ENCODE data around the gene CALHM2.
A peak's percentile ranks its signal among the peaks of the same experiment; 100 is the strongest.

The CALHM2 gene

DNA sequence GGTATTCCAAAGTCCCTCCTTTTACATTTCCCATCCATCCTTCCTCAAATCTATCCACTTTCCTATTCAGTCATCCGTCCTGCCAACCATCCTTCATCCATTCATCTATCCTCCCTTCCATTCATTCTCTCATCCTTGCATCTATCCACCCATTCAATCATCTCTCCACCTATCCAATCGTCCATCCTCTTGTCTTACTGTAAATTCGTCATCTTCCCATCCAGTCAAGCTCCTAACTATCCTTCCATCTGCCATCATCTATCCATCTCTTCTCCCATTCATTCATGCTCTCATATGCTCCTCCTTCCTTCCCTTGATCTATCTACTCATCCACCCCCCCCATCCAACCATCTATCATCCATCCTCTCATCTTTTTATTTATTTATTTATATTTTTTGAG lies 21.9 kb upstream of the CALHM2 start:
- no peak overlapping the region for H3K9ac ChIP-seq (ENCODE audit: low read length)
- H3K4me1 ChIP-seq (ENCODE audit: control insufficient read depth in 1 of 2, insufficient read depth in 2 of 2, low read length in 2 of 2), result peaks cover 1 to 2% of the 10 kb centered on the region in 2 experiments
- H2BK5ac ChIP-seq (ENCODE audit: low read depth, low read length, poor library complexity), result no peak overlapping the region
- no peak overlapping the region for H2BK12ac ChIP-seq (ENCODE audit: low read length)
- no peak overlapping the region for H4K12ac ChIP-seq (ENCODE audit: low read depth, low read length)
- H3K79me1 ChIP-seq (ENCODE audit: low read length), result no peaks in the 10 kb centered on the region
- no peak overlapping the region for H4K91ac ChIP-seq (ENCODE audit: low read depth, low read length)
- no peaks in the 10 kb centered on the region for H3K36me3 ChIP-seq (ENCODE audit: control insufficient read depth in 1 of 2, insufficient read depth in 2 of 2, low read length in 2 of 2)
- no peak overlapping the region for H3K27ac ChIP-seq (ENCODE audit: low read depth, low read length)
- no peak overlapping the region for H3K4me3 ChIP-seq (ENCODE audit: low read depth, low read length)
- H3K4ac ChIP-seq (ENCODE audit: low read depth, low read length), result no peak overlapping the region
- H3K9me3 ChIP-seq (ENCODE audit: insufficient read depth, low read depth, low read length), result no peaks in the 10 kb centered on the region
- no peak for DNase-seq
- no peak overlapping the region for H3K14ac ChIP-seq (ENCODE audit: low read length)
- no peak overlapping the region for H2BK120ac ChIP-seq (ENCODE audit: insufficient read depth, low read length, poor library complexity)
- H2AK5ac ChIP-seq (ENCODE audit: low read length), result no peak overlapping the region
- 100% methylated on average over 3 of the region's 3 CpGs for WGBS (ENCODE audit: extremely low coverage, insufficient coverage, insufficient read length)
- no peak overlapping the region for H2AFZ ChIP-seq (ENCODE audit: insufficient read depth, low read length, poor library complexity)
- H3K79me2 ChIP-seq (ENCODE audit: control insufficient read depth, insufficient read depth, low read length, poor library complexity), result no peaks in the 10 kb centered on the region
- H4K8ac ChIP-seq (ENCODE audit: low read depth, low read length), result no peak overlapping the region
- no peaks in the 10 kb centered on the region for H3K27me3 ChIP-seq (ENCODE audit: insufficient read depth, low read length)
- no peak overlapping the region for H3K23ac ChIP-seq (ENCODE audit: low read length)
- no peak overlapping the region for H3K4me2 ChIP-seq (ENCODE audit: low read length)
- H3K18ac ChIP-seq (ENCODE audit: low read length), result no peak overlapping the region

DNA sequence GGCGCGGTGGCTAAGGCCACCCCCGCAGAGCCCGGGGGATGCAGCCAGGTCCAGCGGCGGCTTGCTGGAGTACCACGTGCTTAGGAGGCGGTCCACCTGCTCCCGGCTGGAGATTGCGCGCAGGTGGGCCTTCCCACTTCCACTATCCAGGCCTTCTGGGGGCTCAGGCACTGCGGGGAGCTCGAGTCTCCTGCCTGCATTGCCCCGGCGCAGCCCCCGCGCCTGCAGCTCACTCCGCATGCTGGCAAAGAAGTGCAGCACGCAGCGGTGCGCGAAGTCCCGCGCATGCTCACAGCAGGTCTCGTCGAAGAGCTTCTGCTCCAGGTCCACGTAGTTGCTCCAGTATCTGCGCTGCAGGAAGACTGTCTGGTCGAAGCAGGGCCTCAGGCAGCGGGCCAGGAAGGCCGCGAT lies 21.1 kb upstream of the CALHM2 start:
- Histone ChIP-seq H3K23ac (ENCODE audit: low read length) (no peak overlapping the region), H3K4ac (ENCODE audit: low read depth, low read length) (no peak overlapping the region), H3K18ac (ENCODE audit: low read length) (no peak overlapping the region), H3K36me3 (ENCODE audit: control insufficient read depth in 1 of 2, insufficient read depth in 2 of 2, low read length in 2 of 2) (no peaks in the 10 kb centered on the region), H4K91ac (ENCODE audit: low read depth, low read length) (no peak overlapping the region), H3K27me3 (ENCODE audit: insufficient read depth, low read length) (no peaks in the 10 kb centered on the region), H2BK5ac (ENCODE audit: low read depth, low read length, poor library complexity) (no peak overlapping the region), H2BK120ac (ENCODE audit: insufficient read depth, low read length, poor library complexity) (no peak overlapping the region), H4K8ac (ENCODE audit: low read depth, low read length) (no peak overlapping the region), H3K79me2 (ENCODE audit: control insufficient read depth, insufficient read depth, low read length, poor library complexity) (no peaks in the 10 kb centered on the region), H3K79me1 (ENCODE audit: low read length) (no peaks in the 10 kb centered on the region), H2BK12ac (ENCODE audit: low read length) (no peak overlapping the region), H3K14ac (ENCODE audit: low read length) (no peak overlapping the region), H3K27ac (ENCODE audit: low read depth, low read length) (no peak overlapping the region), H4K12ac (ENCODE audit: low read depth, low read length) (no peak overlapping the region), H3K4me3 (ENCODE audit: low read depth, low read length) (no peak overlapping the region), H3K4me2 (ENCODE audit: low read length) (no peak overlapping the region), H2AK5ac (ENCODE audit: low read length) (no peak overlapping the region), H3K4me1 (ENCODE audit: control insufficient read depth in 1 of 2, insufficient read depth in 2 of 2, low read length in 2 of 2) (no peaks in the 10 kb centered on the region), H3K9ac (ENCODE audit: low read length) (no peak overlapping the region), H3K9me3 (ENCODE audit: insufficient read depth, low read depth, low read length) (peaks cover under 1% of the 10 kb centered on the region), H2AFZ (ENCODE audit: insufficient read depth, low read length, poor library complexity) (no peak overlapping the region)
- WGBS (ENCODE audit: extremely low coverage, insufficient coverage, insufficient read length), result no CpG with 5 or more reads among the region's 32 CpGs
- DNase-seq, result peak; percentile 61 to 73

DNA sequence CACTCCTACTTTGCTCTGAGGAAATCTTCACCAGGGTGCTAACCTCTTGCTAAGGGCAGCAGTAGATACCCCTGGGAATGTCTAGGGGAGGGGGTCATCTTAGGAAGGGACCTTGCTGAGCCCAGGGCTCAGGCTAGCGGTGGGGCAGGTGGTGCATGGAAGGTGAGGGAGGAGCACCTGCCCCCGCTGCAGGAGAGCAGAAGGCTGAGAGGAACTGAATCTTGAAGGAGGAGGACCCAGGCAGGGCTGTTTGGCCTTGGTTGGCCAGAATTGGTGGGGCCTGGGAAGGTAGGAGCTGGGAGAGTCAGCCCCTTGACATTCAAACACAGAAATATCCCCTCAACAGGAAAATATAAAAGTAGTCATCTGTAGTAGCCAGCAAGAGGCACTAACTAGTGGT lies 19.8 kb upstream of the CALHM2 start:
- Histone ChIP-seq H4K91ac (ENCODE audit: low read depth, low read length) (no peak overlapping the region), H3K79me2 (ENCODE audit: control insufficient read depth, insufficient read depth, low read length, poor library complexity) (no peaks in the 10 kb centered on the region), H3K27ac (ENCODE audit: low read depth, low read length) (no peak overlapping the region), H3K9ac (ENCODE audit: low read length) (no peak overlapping the region), H3K4me1 (ENCODE audit: control insufficient read depth in 1 of 2, insufficient read depth in 2 of 2, low read length in 2 of 2) (no peaks in the 10 kb centered on the region), H3K23ac (ENCODE audit: low read length) (peak overlapping the region; percentile 55), H2BK5ac (ENCODE audit: low read depth, low read length, poor library complexity) (no peak overlapping the region), H3K4ac (ENCODE audit: low read depth, low read length) (no peak overlapping the region), H2BK120ac (ENCODE audit: insufficient read depth, low read length, poor library complexity) (no peak overlapping the region), H3K27me3 (ENCODE audit: insufficient read depth, low read length) (no peaks in the 10 kb centered on the region), H2BK12ac (ENCODE audit: low read length) (no peak overlapping the region), H3K36me3 (ENCODE audit: control insufficient read depth in 1 of 2, insufficient read depth in 2 of 2, low read length in 2 of 2) (no peaks in the 10 kb centered on the region), H4K8ac (ENCODE audit: low read depth, low read length) (no peak overlapping the region), H3K4me3 (ENCODE audit: low read depth, low read length) (no peak overlapping the region), H3K18ac (ENCODE audit: low read length) (no peak overlapping the region), H3K79me1 (ENCODE audit: low read length) (no peaks in the 10 kb centered on the region), H3K4me2 (ENCODE audit: low read length) (no peak overlapping the region), H4K12ac (ENCODE audit: low read depth, low read length) (no peak overlapping the region), H3K14ac (ENCODE audit: low read length) (no peak overlapping the region), H2AFZ (ENCODE audit: insufficient read depth, low read length, poor library complexity) (no peak overlapping the region), H2AK5ac (ENCODE audit: low read length) (no peak overlapping the region), H3K9me3 (ENCODE audit: insufficient read depth, low read depth, low read length) (peaks cover 2% of the 10 kb centered on the region)
- no peak for DNase-seq
- no CpG with 5 or more reads among the region's 2 CpGs for WGBS (ENCODE audit: extremely low coverage, insufficient coverage, insufficient read length)

DNA sequence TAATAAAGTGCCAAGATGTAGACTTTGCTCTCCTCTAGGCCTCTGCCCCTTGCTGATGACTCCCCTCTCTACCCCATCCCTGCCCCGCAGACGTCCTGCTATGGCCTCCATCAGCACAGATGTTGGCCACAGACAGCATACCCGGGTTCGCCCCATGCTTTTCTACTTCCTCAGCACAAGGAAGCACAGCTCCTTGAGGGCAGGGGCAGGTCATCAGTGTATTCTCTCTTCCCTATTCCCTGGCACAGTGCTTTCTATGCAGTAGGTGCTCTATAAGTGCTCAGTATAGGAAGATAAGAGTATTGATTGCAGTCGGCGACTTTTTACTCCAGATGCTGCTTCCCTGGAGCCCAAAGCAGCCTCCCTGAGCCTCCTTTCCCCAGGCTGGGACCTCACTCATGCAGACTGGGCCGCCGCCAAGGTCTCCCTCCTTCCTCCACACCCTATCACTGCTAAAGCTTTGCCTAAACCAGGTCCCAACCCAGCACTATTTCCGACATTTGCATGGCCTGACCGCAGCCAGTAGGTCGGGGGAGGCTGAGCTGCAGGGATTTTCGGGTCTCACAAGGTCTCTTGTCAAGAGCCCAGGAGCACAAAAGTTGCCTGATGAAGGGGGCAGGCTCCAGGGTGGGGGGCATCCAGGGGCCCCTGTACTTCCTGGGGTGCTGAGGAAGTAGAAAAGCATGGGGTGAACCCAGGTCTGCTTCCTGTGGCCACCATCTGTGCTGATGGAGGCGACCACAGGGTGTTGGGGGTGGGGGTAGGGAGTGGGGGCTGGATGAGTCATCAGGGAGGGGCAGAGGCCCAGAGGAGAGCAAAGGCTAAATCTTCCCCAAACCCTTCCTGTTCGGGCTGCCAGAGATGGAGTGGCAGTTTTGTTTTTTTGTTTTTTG lies 18.8 kb upstream of the CALHM2 start:
- H3K14ac ChIP-seq (ENCODE audit: low read length), result no peak overlapping the region
- no peak overlapping the region for H4K8ac ChIP-seq (ENCODE audit: low read depth, low read length)
- H3K79me2 ChIP-seq (ENCODE audit: control insufficient read depth, insufficient read depth, low read length, poor library complexity), result no peaks in the 10 kb centered on the region
- H2BK5ac ChIP-seq (ENCODE audit: low read depth, low read length, poor library complexity), result no peak overlapping the region
- no peaks in the 10 kb centered on the region for H3K27me3 ChIP-seq (ENCODE audit: insufficient read depth, low read length)
- H3K9me3 ChIP-seq (ENCODE audit: insufficient read depth, low read depth, low read length), result peaks cover 2% of the 10 kb centered on the region
- no peak overlapping the region for H2BK120ac ChIP-seq (ENCODE audit: insufficient read depth, low read length, poor library complexity)
- no CpG with 5 or more reads among the region's 14 CpGs for WGBS (ENCODE audit: extremely low coverage, insufficient coverage, insufficient read length)
- H3K4ac ChIP-seq (ENCODE audit: low read depth, low read length), result no peak overlapping the region
- H2AK5ac ChIP-seq (ENCODE audit: low read length), result no peak overlapping the region
- H3K4me3 ChIP-seq (ENCODE audit: low read depth, low read length), result no peak overlapping the region
- H4K12ac ChIP-seq (ENCODE audit: low read depth, low read length), result no peak overlapping the region
- H3K18ac ChIP-seq (ENCODE audit: low read length), result no peak overlapping the region
- H3K27ac ChIP-seq (ENCODE audit: low read depth, low read length), result no peak overlapping the region
- H3K9ac ChIP-seq (ENCODE audit: low read length), result no peak overlapping the region
- no peaks in the 10 kb centered on the region for H3K36me3 ChIP-seq (ENCODE audit: control insufficient read depth in 1 of 2, insufficient read depth in 2 of 2, low read length in 2 of 2)
- no peak overlapping the region for H3K4me2 ChIP-seq (ENCODE audit: low read length)
- no peak overlapping the region for H3K23ac ChIP-seq (ENCODE audit: low read length)
- no peaks in the 10 kb centered on the region for H3K79me1 ChIP-seq (ENCODE audit: low read length)
- no peak overlapping the region for H2AFZ ChIP-seq (ENCODE audit: insufficient read depth, low read length, poor library complexity)
- H2BK12ac ChIP-seq (ENCODE audit: low read length), result no peak overlapping the region
- peaks cover 0 to 3% of the 10 kb centered on the region in 2 experiments for H3K4me1 ChIP-seq (ENCODE audit: control insufficient read depth in 1 of 2, insufficient read depth in 2 of 2, low read length in 2 of 2)
- no peak overlapping the region for H4K91ac ChIP-seq (ENCODE audit: low read depth, low read length)
- no peak for DNase-seq
